HG02678 (cell line): ENCODE results near the gene GDF11.

ENCODE experiments used
- ATAC-seq: cut with Tn5 transposase; IDR thresholded peaks from one replicate; pipeline ENCODE4 v1.9.1; 2021; ENCODE audit warnings: mild to moderate bottlenecking, moderate library complexity; ENCODE audit not compliant: unreplicated experiment

Gene GDF11

GRCh38 chr12:55706568-55707218 lies 36.2 kb upstream of the GDF11 start:
- ATAC-seq: no peak

GRCh38 chr12:55707219-55707671 lies 35.7 kb upstream of the GDF11 start:
- ATAC-seq: no peak

GRCh38 chr12:55707841-55708694 lies 34.9 kb upstream of the GDF11 start, which contains the start of gene ITGA7:
TSS of gene ITGA7 (minus strand) at chr12:55707904. CDS start at chr12:55707682, 222 bp downstream.
- ATAC-seq: peak; percentile 63

- no peak for ATAC-seq
Observed at GRCh38 chr12:55708695-55709233, 34.2 kb upstream of the GDF11 start.

DNA sequence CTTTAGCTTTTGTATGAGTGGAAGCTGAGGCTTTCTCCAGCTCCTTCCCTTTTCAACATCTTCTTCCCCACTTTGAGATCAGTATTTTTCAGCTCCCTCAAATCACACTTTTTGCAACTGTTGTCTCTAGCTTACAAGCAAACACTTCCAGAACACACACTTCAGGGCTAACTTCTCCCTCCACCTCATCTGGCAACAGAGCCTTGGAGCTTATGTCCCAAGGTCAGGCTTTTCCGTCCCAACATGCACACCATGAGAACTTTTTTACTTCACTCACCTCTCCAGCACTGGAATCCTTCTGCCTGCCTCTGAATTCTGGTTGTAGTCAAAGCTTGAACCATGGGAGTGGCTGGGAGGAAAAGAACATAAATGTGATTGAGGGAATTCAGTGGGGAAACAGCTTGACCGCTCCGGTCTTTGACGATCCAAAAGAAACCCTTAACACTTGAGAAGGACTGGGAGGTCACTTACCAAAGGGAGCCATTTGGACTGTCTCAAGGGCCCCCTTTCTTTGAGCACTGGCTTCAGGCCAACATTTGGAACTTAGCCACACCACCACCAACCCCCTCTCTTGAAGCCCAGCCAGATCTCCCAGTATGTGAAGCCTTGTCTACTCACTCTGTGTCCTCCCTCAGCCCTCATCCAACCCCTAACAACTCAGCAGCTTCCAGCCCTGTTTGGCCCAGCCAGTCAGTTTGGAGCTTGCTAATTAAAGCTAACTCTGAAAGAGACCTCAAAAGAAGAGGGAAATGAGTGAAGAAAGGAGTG lies 31.0 kb upstream of the GDF11 start:
- no peak for ATAC-seq

DNA sequence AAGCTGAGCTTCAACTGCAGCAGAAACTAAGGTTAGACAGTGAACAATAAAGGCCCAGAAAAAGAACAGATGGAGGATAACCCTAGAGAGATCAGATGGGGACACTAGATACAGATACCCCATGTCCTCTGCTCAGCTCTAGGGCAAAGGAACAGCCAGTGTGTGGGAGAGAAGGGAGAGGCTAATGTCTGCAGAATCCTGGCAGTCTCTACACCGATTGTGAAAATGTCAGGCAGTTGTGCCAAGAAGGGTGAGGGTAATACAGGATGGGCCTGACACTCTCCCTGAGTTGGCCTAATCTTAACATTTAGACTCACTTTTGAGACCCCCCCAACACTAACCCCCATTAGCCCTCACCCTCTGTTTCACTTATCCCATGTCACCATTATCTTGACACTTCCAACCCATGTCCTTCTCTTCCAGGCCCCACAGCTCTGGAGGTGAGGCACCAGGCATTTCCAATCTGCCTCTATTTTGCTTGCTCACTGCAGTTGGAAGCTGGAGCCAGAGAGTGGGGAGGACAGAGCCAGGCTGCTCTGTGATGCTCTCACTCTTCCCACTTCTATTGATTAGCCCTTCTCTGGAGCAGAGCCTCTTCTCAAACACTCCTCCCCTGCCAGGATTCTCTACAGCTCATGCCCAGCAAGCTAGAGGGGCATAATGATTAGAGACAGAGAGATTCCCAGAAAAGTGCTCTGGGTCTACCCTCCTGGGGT lies 30.1 kb upstream of the GDF11 start:
- ATAC-seq: no peak

GRCh38 chr12:55713721-55714120 lies 29.2 kb upstream of the GDF11 start:
- ATAC-seq: no peak

DNA sequence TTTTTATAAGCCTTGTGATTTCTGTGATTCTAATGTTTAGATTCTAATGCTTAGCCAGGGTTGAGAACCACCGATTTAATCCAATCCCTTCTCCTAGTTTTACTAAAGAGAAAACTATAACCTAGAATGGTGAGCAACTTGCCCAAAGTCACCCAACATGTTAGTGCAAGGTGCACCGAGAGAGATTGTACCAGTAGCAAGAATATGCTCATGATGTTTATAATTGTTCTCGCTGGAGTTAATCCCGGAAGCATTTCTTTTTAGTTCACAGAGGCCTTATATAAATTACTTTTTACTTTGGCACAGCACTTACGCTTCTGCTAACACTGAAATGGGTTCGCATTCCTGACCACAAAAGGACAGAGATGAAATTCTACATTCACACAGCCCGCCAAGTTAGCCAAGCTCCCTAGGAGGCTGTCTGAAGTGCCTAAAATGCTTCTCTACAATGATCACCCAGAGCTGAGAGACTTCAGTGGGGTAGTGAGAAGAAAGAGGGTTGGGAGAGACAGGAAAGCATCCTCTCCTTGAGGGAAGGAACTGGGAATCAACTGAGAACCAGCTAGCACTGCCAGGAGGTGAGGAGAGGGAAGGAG lies 27.7 kb upstream of the GDF11 start:
- no peak for ATAC-seq

DNA sequence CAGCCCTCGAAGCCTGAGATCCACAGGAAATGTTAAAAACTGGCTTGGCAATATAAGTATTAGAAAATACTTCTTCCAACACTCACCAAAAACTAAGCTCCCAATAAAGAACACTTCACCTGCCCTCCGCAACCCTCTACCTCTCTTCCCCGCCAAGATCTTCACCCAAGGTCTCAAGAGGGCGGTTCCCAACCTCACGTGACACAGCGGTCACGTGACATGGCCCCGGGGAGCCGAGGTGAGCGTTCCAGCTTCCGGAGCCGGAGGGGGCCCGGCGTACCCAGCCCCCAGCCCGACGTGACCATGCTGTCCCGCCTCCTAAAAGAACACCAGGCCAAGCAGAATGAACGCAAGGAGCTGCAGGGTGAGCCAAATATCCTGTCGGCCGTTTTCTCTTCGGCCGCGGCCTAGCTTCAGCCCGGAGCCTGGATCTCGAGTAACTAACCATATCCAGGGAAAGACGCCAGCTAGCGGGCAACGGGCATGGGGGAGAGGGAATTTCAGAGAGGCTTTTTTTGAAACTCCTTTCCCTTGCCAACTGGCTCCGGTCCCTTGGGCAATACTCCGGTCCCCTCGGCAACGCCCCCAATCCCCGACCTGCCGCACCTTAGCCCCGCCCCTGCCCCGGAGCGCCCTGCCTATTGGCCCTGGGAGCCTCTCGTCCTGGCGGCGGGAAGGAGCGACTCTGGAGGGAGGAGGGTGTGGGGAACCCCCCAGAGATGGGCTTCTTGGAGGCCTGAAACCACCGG lies 26.9 kb upstream of the GDF11 start, which contains the start of gene BLOC1S1:
TSS of gene BLOC1S1 (plus strand) at position 214 of the 749 bp plus-strand sequence. CDS start at position 220, 6 bp downstream.
- peak; percentile 92 for ATAC-seq

GRCh38 chr12:55716582-55716957 lies 26.4 kb upstream of the GDF11 start:
- peak; percentile 26 for ATAC-seq

DNA sequence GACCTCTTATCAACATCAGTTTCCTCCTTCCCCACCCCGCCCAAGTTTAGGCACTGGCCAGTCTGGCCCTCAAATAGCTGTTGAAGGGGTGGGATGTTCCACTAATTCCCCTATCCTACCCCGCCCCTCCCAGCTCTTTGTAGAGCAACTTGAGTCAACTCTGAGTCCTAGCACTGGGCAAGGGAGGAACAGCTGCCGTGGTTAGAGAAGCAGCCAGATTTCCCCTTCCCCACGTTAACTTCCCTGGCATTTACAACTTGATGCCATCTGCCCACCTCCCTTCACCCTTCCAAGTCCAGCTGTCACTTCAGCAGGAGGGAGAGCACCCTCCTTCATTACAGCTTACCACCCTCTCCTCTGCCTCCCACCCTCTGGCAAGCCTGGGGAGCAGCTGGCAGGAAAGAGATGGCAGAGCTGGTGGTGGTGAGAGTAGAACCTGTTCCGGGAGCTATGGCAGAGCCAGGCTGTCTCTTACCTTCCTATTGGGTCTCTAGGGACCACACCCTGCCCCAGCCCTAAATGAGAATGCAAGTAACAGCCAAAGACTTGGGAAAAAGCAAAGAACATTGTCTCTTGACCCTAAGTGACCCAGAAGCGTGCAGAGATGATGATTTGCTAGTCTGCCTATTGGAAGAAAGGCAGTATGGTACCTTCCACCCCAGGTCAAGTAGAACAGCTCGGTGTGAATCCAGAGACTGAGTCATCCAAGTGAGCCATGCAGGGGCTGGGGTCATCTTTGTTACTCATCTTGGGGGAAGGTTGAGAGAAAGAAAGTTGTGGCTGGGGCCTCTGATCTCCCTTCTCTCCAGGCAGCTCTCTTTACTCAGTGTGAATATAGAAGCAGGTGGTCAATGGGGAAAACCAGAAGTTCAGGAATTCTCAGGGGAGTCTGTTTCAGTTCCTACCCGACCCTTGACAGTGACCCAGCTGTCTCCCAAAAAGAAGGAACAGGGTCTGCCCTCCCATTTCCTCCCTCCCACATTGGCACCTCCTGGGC lies 25.6 kb upstream of the GDF11 start:
- no peak for ATAC-seq

DNA sequence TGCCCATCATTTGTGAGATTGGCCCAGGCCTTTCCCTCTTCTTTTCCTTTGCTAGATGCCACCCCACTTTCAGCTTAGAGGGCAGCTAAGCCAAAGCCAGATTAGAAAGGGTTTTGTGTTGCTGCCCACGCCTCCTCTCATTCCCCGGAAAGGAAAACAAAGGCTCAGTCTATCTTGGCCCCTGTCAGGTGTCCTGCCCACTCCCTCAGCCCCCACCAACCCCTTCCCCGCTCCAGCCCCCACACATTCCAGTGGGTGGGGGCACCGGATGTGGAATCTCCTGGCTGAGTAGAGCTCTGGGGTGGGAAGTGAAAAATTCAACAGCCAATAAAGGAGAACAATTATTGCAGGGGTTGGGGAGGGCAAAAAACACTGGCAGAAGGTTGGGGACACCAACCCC lies 24.9 kb upstream of the GDF11 start:
- no peak for ATAC-seq

GRCh38 chr12:55718624-55719275 lies 24.2 kb upstream of the GDF11 start:
- no peak for ATAC-seq

DNA sequence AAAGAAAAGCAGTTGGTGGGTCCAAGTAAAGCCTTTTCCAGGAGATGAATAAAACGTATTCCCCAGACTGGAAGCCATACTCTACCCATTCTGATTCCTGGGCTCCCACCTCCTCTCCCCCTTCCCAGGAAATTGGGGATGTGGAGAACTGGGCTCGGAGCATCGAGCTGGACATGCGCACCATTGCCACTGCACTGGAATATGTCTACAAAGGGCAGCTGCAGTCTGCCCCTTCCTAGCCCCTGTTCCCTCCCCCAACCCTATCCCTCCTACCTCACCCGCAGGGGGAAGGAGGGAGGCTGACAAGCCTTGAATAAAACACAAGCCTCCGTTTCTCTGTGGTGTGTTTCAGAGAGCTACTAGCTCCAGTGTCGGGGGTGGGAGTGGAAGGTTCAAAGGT lies 23.6 kb upstream of the GDF11 start:
- ATAC-seq: no peak

- ATAC-seq: no peak
Observed at GRCh38 chr12:55720071-55720564, 22.8 kb upstream of the GDF11 start, which contains the start of gene RDH5. TSS of gene RDH5 (plus strand) at chr12:55720393. CDS start at chr12:55721185, 792 bp downstream.

DNA sequence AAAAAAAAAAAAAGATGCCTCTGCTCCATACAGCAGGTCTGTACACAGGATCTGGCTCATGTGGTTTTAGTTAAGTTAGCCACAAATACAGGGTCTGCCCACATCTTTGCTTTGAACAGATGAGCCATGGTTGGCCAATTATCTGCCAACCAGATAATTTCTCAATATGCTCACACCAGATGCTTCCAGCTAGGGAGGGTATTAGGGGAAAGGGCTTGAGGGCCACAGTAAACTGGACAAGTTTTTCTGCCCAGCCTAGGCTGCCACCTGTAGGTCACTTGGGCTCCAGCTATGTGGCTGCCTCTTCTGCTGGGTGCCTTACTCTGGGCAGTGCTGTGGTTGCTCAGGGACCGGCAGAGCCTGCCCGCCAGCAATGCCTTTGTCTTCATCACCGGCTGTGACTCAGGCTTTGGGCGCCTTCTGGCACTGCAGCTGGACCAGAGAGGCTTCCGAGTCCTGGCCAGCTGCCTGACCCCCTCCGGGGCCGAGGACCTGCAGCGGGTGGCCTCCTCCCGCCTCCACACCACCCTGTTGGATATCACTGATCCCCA lies 22.0 kb upstream of the GDF11 start:
- no peak for ATAC-seq
